HG03064 (cell line): Measurements from ENCODE around the gene YTHDF1.

Experiments used
- ATAC-seq: cut with Tn5 transposase; IDR thresholded peaks from one replicate; pipeline ENCODE4 v1.9.1; 2021; ENCODE audit warnings: low read depth; ENCODE audit not compliant: unreplicated experiment

YTHDF1 gene

GRCh38 chr20:63212792-63213191 is 3.1 kb downstream of the YTHDF1 start:
- ATAC-seq: no peak

DNA sequence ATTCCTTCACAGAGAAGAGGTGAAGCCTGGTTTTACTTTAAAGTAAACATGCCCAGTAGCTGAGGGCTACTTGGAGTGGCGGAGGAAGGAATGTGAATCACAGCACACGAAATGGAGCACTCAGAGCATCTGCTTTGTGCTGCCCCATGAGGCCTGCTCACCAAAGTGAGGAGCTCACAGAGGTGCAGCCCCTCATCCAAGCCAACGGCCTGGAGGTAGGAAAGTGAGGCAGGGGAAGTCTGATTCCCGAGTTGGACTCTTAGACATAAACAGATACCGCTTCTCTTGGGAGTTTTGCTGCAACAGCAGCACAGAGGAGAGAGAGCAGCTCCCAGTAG is 3.6 kb downstream of the YTHDF1 start:
- ATAC-seq: no peak

DNA sequence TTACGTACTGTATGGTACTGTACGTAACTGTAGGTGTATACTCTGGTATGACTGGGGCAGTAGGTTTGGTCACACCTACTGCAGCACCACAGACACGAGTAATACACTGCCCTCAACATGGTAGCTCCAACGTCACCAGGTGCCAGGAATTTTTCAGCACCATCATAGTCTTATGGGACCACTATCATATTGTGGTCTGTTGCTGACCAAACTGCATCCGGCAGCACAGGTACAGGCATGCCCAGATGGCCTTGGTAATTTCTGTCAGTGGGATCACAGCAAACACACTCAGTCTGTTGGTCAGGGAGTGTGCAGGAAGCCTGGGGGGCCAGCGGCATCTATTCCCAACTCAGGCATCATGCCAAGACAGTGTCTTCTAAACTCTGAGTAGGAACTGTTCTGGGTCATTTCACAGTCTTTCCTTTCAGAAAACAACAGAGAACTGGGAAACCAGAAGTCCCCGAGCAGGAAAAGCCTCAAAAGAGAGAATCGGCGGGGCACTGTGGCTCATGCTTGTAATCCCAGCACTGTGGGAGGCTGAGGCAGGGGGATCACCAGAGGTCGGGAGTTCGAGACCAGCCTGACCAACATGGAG is 5.8 kb downstream of the YTHDF1 start:
- ATAC-seq: no peak

DNA sequence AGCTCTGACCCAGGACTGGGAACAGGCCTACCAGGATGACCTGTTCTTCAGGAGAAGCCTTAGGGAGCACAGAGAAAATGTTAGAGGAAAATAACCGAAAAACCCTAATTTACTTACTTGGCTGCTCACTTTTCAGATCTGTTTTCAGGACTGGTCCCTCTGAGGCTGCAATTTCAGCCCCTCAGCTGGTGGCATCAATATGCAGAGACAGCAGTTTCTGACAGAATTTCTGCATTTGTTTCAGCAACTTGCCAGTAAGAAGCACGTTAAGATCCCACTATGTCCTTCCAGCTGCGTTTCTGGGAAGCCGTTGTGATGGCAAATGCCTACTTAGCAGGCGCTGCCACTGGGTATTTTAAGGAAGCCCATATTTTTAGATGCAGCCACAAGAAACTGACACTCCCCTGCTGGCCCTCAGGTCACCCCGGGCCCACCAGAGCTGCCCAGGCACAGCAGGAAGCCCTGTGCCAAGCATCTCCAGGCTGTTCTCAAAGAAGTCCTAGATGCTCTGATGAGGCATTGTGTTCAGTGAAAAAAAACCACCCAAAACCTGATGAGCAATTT is 7.5 kb downstream of the YTHDF1 start:
- no peak for ATAC-seq

DNA sequence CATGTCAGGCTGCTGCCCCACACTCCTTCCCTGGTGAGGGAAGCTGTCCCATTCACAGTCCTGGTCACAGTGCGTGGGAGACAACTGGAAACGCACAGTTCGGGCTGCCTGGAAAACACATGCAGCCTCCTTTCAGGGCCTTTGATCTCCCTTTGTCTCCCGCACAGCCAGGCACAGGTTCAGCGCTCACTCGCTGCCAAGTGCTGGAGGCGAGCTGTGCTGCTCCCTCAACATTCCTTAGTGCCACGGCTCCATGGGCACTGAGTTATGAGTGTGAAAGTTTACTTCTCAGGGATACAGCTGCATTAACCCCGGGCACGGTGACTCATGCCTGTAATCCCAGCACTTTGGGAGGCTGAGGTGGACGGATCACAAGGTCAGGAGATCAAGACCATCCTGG is 9.1 kb downstream of the YTHDF1 start:
- ATAC-seq: no peak

DNA sequence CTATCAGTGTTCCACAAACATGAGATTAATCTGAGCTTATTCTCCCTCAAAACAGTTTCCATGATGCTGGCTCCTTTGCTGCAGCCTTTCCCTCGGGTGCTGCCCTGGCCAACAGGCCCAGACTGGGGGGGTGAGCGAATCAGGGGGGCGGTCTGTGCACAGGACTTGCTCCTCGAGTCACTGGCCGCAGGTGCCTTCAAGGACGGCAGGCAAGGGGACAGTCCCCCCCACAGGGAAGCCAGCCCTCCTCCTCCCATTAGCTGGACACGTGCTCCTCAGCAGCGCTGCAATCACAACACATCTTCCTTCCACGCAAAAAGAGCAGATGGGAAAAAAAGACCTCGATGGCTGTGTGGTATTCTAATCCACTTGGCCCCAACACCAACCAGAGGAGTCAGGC is 10.0 kb downstream of the YTHDF1 start:
- no peak for ATAC-seq

DNA sequence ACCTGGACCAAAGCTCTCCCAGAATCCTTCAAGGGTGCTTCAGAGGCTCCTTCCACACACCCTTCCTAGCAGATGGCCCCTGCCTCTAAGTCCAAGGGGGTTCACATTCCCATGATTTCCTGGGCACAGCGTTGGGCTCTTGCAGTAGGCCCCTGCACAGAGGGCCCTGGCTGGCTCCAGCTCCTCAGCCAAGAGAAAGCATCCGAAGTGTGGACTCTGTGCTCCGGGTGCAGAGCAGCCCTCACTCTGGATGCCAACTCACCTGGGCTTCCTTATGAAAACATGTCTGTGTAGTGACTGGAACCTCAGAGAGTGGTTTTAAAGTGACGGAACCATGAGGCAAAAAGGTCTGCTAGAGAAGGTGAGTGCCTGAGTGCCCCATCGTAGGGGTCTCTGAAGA is 11.6 kb downstream of the YTHDF1 start:
- ATAC-seq: no peak

- ATAC-seq: no peak
These were observed 13.0 kb downstream of the YTHDF1 start for GRCh38 chr20:63202811-63203526.

- ATAC-seq: no peak
These were observed 13.9 kb downstream of the YTHDF1 start for GRCh38 chr20:63202021-63202420.

- no peak for ATAC-seq
These were observed 17.3 kb downstream of the YTHDF1 start for GRCh38 chr20:63198606-63199005.

DNA sequence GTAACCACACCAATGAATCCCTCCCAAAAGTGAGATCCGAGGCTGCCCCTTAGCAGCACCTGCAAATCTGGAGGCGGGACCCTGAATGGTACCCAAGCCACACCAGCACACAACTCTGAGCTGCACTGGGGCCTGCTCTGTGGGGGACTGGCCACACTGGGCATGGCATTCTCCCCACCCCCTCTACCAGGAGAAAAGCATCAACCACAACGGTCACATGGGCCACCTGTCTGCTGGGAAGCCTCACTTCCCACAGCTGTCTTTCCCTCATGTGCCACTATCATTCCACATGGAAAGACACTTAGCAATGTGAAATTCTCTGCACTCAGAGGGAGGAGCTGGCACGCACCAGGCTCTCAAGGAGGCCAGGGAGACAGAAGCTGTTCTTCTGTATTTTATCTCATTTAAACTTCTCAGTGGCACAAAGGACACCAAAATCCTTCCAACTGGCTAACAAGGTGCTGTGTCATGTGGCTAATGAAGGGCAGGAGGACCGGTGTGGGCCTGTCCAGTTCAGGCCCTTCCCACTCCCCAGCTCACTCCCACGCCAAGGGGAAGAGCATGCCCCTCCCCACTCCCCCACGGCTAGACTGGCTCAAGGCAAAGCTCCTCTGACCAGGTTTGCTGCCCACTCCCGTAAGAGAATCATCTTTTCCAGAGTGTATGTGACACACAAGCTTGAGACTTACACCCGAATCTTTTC is 19.0 kb downstream of the YTHDF1 start:
- ATAC-seq: no peak

DNA sequence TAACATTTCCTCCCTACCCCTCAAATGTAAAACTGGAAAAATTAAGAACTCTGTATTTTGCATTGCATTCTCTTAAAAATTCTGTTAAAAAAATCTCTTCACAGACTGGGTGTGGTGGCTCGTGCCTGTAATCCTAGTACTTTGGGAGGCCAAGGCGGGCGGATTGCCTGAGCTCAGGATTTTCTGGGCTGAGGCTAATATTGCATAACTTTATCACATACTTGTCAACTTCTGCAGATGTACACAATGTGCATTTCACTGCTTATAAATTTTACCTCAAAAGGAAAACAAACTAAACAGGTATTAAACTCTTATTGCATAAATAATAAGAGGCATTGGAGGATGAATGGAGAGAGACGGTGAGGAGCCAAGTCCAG is 21.1 kb downstream of the YTHDF1 start:
- ATAC-seq: no peak

DNA sequence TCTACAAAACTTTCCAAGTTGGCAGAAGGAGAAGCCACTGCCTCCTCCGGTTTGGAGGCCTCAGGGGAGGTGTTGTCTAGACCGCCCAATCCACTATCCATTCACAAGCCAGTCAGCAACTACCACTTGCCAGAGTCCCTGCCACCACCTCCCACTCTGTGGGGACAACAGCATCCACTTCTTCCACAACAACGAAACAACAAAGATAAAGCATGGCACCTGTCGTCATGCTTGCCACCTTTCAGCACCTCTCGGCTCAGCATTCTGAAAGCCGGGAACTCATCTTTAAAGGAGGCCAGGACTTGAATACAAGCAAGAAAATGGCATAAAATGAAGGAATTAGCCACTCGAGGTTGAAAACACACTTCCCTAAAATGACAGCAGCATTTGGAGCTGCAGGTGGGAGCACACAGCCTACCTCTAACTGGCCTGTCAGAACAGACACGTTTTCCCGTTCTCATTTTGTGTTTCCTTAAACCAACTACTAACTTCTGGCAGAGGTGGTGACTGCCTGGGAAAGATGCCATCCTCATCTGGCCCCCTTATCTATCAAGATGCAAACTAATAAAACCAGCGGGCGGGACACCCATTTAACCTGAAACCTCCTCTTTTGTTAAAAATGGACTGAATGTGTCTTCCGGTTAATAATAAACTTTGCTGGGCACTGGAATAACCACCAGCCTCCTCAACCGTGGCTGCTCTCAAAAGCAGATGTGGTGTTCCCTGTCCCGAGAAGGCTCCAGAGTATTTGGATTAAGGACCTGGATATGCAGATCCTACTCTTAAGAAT is 21.7 kb downstream of the YTHDF1 start:
- no peak for ATAC-seq

- ATAC-seq: no peak
These were observed 23.2 kb downstream of the YTHDF1 start for GRCh38 chr20:63192721-63193120.

- no peak for ATAC-seq
These were observed 24.5 kb downstream of the YTHDF1 start for GRCh38 chr20:63191400-63191799.

GRCh38 chr20:63190828-63191227 is 25.1 kb downstream of the YTHDF1 start:
- no peak for ATAC-seq

DNA sequence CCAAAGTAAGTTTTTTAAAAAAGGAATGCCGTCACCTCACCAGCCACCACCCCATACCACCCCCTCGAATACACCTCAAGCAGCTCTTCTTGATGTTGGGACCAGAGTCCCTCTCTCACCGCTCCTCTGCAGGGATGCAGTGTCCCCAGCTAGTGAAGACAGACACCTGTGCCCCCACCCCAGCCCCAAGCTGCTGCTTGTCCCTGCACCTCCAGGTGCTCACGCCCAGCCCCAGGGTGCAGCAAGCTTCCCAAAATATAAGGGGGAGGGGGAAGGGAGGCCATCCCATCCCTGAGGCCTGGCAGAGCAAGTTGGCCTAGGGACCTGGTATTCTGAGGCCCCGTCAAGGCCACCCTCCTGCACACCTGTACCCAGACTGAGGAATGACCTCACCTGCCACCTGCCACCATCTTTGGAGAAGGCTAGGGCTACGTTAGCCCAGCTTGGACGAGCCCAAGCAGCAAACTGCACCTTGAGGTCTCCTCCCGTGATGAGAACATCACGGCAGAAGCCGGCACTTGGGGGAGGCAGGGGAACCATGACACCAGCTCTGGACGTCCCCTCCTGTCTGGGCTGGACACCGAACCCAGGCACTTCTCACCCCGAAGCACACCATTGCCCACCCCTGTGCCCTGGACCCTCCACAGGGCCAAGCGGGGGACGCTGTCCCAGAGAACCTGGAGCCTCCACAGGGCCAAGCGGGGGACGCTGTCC is 25.9 kb downstream of the YTHDF1 start:
- ATAC-seq: no peak

DNA sequence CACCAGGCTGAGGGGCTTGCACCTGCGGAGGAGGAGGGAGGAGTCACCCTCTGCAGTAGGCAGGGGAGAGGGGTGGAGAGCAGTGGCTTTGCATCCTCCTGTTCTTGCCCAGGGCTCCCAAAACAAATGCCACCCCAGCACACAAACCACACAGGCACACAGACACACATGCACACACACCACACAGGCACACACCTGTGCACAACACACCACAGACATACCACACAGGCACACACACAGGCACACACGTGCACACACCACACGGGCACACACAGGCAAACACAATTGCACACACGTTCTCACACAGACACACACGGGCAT is 26.6 kb downstream of the YTHDF1 start:
- no peak for ATAC-seq

DNA sequence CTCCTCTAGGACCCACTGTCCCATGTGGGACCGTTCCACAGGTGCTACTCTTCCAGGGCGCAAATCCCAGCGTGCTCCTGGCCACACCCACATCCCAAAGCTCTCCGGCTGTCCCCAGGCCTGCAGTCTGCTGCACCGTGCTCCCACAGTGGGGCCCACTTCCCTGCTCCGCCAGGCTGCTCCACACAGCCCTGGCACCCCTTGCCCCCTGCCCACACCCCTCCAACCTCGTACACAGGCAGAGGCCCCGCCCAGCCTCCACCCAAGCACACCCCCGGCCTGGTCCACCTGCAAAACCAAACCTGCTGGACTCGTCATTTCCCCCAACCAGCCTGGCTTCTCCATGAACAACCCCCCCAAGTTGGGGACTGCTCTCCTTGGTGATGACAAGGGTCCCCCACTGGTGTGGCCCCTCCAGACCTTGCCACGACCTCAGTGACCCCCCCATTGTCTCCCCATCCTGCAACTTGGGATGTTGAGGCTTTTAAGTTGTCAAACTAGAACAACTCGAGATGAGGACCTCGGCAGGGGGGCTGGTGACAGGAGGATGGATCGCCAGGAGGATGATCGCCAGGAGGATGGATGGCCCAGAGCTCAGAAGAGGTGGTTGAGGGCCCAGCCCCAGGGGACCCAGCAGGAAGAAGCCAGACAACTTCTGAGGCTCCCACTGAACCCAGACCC is 27.1 kb downstream of the YTHDF1 start:
- no peak for ATAC-seq

GRCh38 chr20:63188159-63188442 is 27.8 kb downstream of the YTHDF1 start:
- no peak for ATAC-seq
